HCT116 (cell line): Measurements from ENCODE around the gene GRID2. TPM values are rescaled to one million over a fixed set of nuclear protein-coding genes. Genes with fewer than 3 reads are reported as not detected.
"Not testable (repeated sequence)": the region's sequence is repeated elsewhere in the genome, so short reads cannot be mapped to it uniquely, and the experiment has no call there.

ENCODE experiments used
- ATAC-seq: fragments of 200-7000 bp; cut with Tn5 transposase; 2 replicates; pipeline ENCODE4 v1.9.1; 2020; ENCODE audit warnings: mild to moderate bottlenecking, moderate library complexity
- BruUV-seq: library from RNA; stranded (reverse); fragments of 400-500 nt; replicated peaks from 2 replicates; lab custom pipeline; 2021; lab: Mats Ljungman, UMichigan
- CTCF ChIA-PET: fragments of 300-600 bp; sonication (Branson Sonifier 250); formaldehyde crosslinking; loops from one replicate; lab custom pipeline; 2021; ENCODE audit warnings: antibody characterized with exemption; lab: Charles Lee
- POLR2A ChIA-PET: fragments of 300-600, 350-600 bp; sonication (Branson Sonifier 250); formaldehyde crosslinking; loops from one replicate; lab custom pipeline; 2021; ENCODE audit warnings: antibody characterized with exemption; lab: Charles Lee
- RAD21 ChIA-PET, 2 experiments: fragments of 300-600 bp; sonication (Branson Sonifier 250); formaldehyde crosslinking; loops; one replicate each; lab custom pipeline; 2023; ENCODE audit warnings: low total read pairs in 2 of 2; ENCODE audit not compliant: uncharacterized antibody in 2 of 2, unreplicated experiment in 2 of 2, low non-redundant PET in 1 of 2; lab: Charles Lee
- DNase-seq: peaks from one replicate; pipeline ENCODE4 v3.0.0-alpha.2; 2010; ENCODE audit warnings: low read depth, low spot score
- H2AFZ ChIP-seq: fragments of 200-600 bp; shearing (Covaris generic), sonication (generic); 2 replicates; pipeline ENCODE4 v1.6.1; 2017; ENCODE audit warnings: low read depth, mixed run types, mixed read lengths, antibody characterized with exemption, low read length; ENCODE audit not compliant: poor library complexity, severe bottlenecking
- H3K27ac ChIP-seq: 2 replicates; pipeline ENCODE4 v1.5.1; 2012; ENCODE audit warnings: low read depth, low read length
- H3K27me3 ChIP-seq: fragments of 200-600 bp; sonication (generic); 2 replicates; pipeline ENCODE4 v1.6.1; 2016; ENCODE audit warnings: mixed run types, low read length, mixed read lengths; ENCODE audit not compliant: insufficient read depth
- H3K36me3 ChIP-seq, 2 experiments: fragments of 200-500 bp in 1 of 2; fragments of 200-600 bp in 1 of 2; sonication (Bioruptor generic) in 1 of 2; sonication (generic) in 1 of 2; 2 replicates each; pipeline versions ENCODE4 v1.5.1 to v1.6.1; 2014 to 2016; ENCODE audit warnings: low read length in 2 of 2, inconsistent platforms in 1 of 2, mixed read lengths in 1 of 2, mixed run types in 1 of 2; ENCODE audit not compliant: insufficient read depth in 2 of 2, control insufficient read depth in 1 of 2
- H3K4me1 ChIP-seq, 2 experiments: fragments of 200-600 bp in 1 of 2; sonication (generic) in 1 of 2; 2 replicates each; pipeline versions ENCODE4 v1.5.1 to v1.6.1; 2012 to 2017; ENCODE audit warnings: low read length in 2 of 2, inconsistent platforms in 1 of 2, mild to moderate bottlenecking in 1 of 2, mixed read lengths in 1 of 2, mixed run types in 1 of 2, moderate library complexity in 1 of 2; ENCODE audit not compliant: insufficient read depth in 2 of 2, control insufficient read depth in 1 of 2
- H3K4me2 ChIP-seq: fragments of 200-600 bp; sonication (generic); 2 replicates; pipeline ENCODE4 v1.6.1; 2017; ENCODE audit warnings: mixed run types, low read length, mixed read lengths
- H3K4me3 ChIP-seq, 2 experiments: fragments of 200-600 bp in 1 of 2; sonication (generic) in 1 of 2; replicated peaks in 1 of 2; 2 replicates each; pipeline ENCODE4 v1.5.1; 2011 to 2016; ENCODE audit warnings: low read length in 2 of 2, control low read depth in 1 of 2, low read depth in 1 of 2, mild to moderate bottlenecking in 1 of 2, mixed read lengths in 1 of 2, mixed run types in 1 of 2
- H3K79me2 ChIP-seq: fragments of 200-600 bp; sonication (generic); 2 replicates; pipeline ENCODE4 v1.6.1; 2017; ENCODE audit warnings: mild to moderate bottlenecking, mixed run types, low read length, moderate library complexity, mixed read lengths; ENCODE audit not compliant: insufficient read depth
- H3K9ac ChIP-seq: fragments of 200-600 bp; sonication (generic); 2 replicates; pipeline ENCODE4 v1.6.1; 2016; ENCODE audit warnings: low read length, mixed read lengths
- H3K9me2 ChIP-seq: fragments of 200-600 bp; sonication (generic), shearing (Covaris generic); 2 replicates; pipeline ENCODE4 v1.6.1; 2017; ENCODE audit warnings: mixed run types, mild to moderate bottlenecking, moderate library complexity; ENCODE audit not compliant: insufficient read depth
- H3K9me3 ChIP-seq, 2 experiments: fragments of 200-500 bp in 1 of 2; fragments of 200-600 bp in 1 of 2; sonication (Bioruptor generic) in 1 of 2; sonication (generic) in 1 of 2; 2 replicates each; pipeline ENCODE4 v1.6.1; 2014 to 2017; ENCODE audit warnings: low read length in 2 of 2, mixed read lengths in 2 of 2, inconsistent platforms in 1 of 2, low read depth in 1 of 2, mild to moderate bottlenecking in 1 of 2, mixed run types in 1 of 2, moderate library complexity in 1 of 2; ENCODE audit not compliant: control insufficient read depth in 1 of 2, insufficient read depth in 1 of 2
- H4K20me1 ChIP-seq: fragments of 200-600 bp; sonication (generic), shearing (Covaris generic); 2 replicates; pipeline ENCODE4 v1.6.1; 2017; ENCODE audit warnings: mixed run types, mild to moderate bottlenecking, moderate library complexity; ENCODE audit not compliant: insufficient read depth
- EGR1 ChIP-seq: IDR thresholded peaks from 2 replicates; pipeline ENCODE4 v1.6.1; 2012; ENCODE audit warnings: low read depth
- EZH2 ChIP-seq: fragments of 200-600 bp; sonication (generic); IDR thresholded peaks from 2 replicates; pipeline ENCODE4 v1.6.1; 2017; ENCODE audit warnings: antibody characterized with exemption, mixed run types
- POLR2AphosphoS5 ChIP-seq: IDR thresholded peaks from 2 replicates; pipeline ENCODE4 v1.6.1; 2011; ENCODE audit warnings: mild to moderate bottlenecking, low read depth, low read length, moderate library complexity
- TCF7L2 ChIP-seq: IDR thresholded peaks from 2 replicates; pipeline ENCODE4 v1.7.0; 2011; ENCODE audit warnings: borderline replicate concordance, inconsistent platforms; ENCODE audit not compliant: insufficient read depth, insufficient read length; ENCODE audit errors: extremely low read depth
- ZFX ChIP-seq: fragments of 450-650 bp; IDR thresholded peaks from 2 replicates; pipeline ENCODE4 v1.6.1; 2017
- ZNF274 ChIP-seq: fragments of 200-500 bp; sonication (Bioruptor generic); IDR thresholded peaks from 2 replicates; pipeline ENCODE4 v1.6.1; 2014; ENCODE audit warnings: mild to moderate bottlenecking, low read depth, low read length, inconsistent platforms
- intact Hi-C: fragments of 100-400 bp; cut with micrococcal nuclease; formaldehyde crosslinking; loops from 2 replicates; pipeline ENCODE4 v1.10.0; 2022
- total RNA-seq: library from RNA; stranded (reverse); gene quantifications from one replicate; pipeline ENCODE4 v1.2.1, GENCODE V29; 2021; ENCODE audit not compliant: unreplicated experiment

The GRID2 gene
- total RNA-seq, 1 experiment from 2014 or later = not detected

DNA sequence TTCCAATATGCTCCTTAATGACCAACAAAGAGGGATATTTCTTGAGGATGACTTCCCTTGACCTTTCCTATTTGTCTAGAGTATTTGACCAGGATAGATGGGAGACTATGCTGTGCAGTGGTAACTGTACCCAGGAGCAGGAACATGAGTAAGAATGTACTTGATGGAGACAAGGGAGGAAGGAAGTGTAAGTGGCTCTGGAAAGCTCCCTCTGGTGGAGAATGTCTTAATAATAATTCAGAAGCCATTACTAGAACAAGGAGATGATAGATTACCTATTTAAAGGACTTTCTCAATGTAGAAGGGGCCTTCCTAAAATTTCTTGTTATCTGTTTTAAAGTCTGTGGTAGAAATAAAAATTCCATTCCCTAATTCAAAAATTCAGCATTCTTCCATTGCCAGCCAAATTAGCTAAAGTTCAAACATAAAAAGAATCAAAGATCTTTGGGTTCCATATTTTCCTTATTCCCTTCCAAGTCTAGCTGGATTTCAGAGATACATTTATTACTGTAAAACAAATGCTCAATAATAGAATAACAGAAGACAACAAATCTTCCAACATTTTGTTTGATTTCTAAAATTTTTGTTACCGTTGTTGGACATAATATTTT lies 83.8 kb downstream of the GRID2 start (continued):
- TF ChIP-seq EZH2 (no peak), ZNF274 (no peak)

DNA sequence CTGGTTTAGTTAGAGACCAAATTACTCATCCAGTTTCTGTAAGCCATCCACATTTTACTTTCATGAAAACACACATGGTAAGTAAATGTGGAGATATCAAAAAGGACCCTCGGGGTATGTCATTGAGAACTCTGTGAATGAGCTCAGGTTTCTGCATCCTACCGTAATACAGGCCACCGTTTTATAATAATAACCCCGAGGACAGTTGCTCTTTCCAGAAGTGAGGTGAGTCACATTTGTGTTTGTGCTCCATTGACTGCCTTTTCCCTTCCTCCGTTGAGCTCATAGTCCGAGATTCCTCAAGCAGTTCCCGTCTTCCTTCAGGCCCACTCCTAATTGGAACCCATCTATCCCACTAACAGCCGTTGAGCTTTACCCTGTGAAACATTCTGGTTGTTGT lies 95.3 kb downstream of the GRID2 start:
- ChIA-PET POLR2A (no interaction called here), RAD21 (no interaction called here), CTCF (no interaction called here)
- Histone ChIP-seq H3K79me2 (no peaks in the 10 kb centered on the region), H3K9me3 (no peaks in the 10 kb centered on the region), H3K27ac (no peak overlapping the region), H3K4me3 (no peak overlapping the region), H4K20me1 (no peaks in the 10 kb centered on the region)
- BruUV-seq = no TSS peak
- no peak for ATAC-seq
- intact Hi-C loops = no loop called here
- TF ChIP-seq EGR1 (no peak), EZH2 (no peak), TCF7L2 (no peak), ZFX (no peak), POLR2AphosphoS5 (no peak)
- TF ChIP-seq, all 23 proteins: peak for 0
- Histone ChIP-seq H3K27me3 (no peaks in the 10 kb centered on the region), H3K4me1 (no peaks in the 10 kb centered on the region), H3K9me2 (no peaks in the 10 kb centered on the region), H2AFZ (no peak overlapping the region), H3K9ac (no peak overlapping the region), H3K36me3 (no peaks in the 10 kb centered on the region), H3K4me2 (no peak overlapping the region)
- no peak for DNase-seq

DNA sequence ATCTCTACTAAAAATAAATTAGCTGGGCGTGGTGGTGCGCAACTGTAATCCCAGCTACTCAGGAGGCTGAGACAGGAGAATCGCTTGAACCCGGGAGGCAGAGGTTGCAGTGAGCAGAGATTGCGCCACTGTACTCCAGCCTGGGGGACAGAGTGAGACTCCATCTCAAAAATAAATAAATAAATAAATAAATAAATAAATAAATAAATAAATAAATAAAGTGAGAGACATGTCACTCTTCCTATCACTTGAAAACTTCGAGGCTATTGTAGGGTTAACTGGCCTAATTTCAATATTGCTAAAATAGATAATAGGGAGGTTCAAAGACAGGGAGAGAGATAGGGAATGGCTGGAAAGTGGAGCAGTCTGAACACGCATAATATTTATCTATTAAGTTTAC lies 99.8 kb downstream of the GRID2 start:
- RAD21 ChIA-PET, H2AFZ ChIP-seq, POLR2A ChIA-PET, H3K4me1 ChIP-seq, CTCF ChIA-PET, H3K27me3 ChIP-seq, H3K79me2 ChIP-seq, H3K9ac ChIP-seq, BruUV-seq, ATAC-seq, H3K4me2 ChIP-seq, H3K9me3 ChIP-seq, H3K4me3 ChIP-seq, DNase-seq, H4K20me1 ChIP-seq, H3K36me3 ChIP-seq, H3K9me2 ChIP-seq, H3K27ac ChIP-seq: not testable (repeated sequence)
- intact Hi-C loops = loop anchor here (10.0 kb wide), 1 partner anchor 791 kb away; no protein-coding TSS in a partner anchor
